ENCODE data around the gene C2orf74. TPM values are rescaled to one million over a fixed set of nuclear protein-coding genes. Genes with fewer than 3 reads are reported as not detected.

C2orf74 gene
- total RNA-seq, 1 experiment from 2014 or later, result 8.0 TPM

DNA sequence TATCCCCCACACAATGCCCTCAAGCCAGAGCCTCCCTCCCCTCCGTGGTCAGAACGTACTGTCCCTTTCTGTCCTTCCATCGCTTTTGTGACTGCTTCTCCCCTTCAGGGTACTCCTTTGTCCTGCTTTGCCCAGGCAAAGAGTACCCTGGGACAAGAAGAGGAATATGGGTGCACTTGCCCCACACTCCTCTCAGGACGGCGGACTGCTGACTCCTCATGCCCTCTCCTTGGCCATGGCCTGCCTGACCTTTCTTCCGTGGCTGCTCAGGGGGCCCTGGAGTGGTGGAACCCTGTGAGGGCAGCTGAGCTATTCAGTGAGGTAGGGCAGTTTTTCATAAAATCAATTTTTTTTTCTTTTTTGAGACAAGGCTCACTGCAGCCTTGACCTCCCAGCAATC is 18.7 kb downstream of the C2orf74 start:
- Histone ChIP-seq H3K79me2 (ENCODE audit: insufficient read depth, low read length) (no peaks in the 10 kb centered on the region), H3K79me1 (ENCODE audit: insufficient read depth, low read depth, low read length, poor library complexity, severe bottlenecking) (no peaks in the 10 kb centered on the region), H2AFZ (ENCODE audit: low read length) (no peak overlapping the region), H4K5ac (ENCODE audit: insufficient read length, low read depth, low read length) (no peak overlapping the region), H3K27me3 (ENCODE audit: insufficient read depth, low read length) (no peaks in the 10 kb centered on the region), H3K23me2 (ENCODE audit: insufficient read length, low read depth, low read length, poor library complexity, severe bottlenecking) (peaks cover 14% of the 10 kb centered on the region), H4K8ac (replicated peaks; ENCODE audit: insufficient read length, low read depth, low read length) (no peak overlapping the region), H3K18ac (ENCODE audit: insufficient read length, low read depth, low read length) (no peak overlapping the region), H3T11ph (ENCODE audit: low read length) (no peak overlapping the region), H2AK5ac (ENCODE audit: insufficient read length, low read length) (no peak overlapping the region), H3K27ac (ENCODE audit: insufficient read length, low read depth, low read length) (no peak overlapping the region), H2BK120ac (ENCODE audit: low read depth, low read length, poor library complexity, severe bottlenecking) (no peak overlapping the region), H2BK15ac (ENCODE audit: low read depth, low read length) (no peak overlapping the region), H4K91ac (ENCODE audit: insufficient read length, low read depth, low read length) (no peak overlapping the region), H3K9ac (ENCODE audit: extremely low read depth, insufficient read length, low read length) (no peak overlapping the region), H3K4me1 (ENCODE audit: insufficient read depth, low read length) (peaks cover 8% of the 10 kb centered on the region; the same call in 1 of the 2 replicates), H3K9me3 (ENCODE audit: control insufficient read depth, low read depth, low read length) (no peaks in the 10 kb centered on the region), H4K20me1 (ENCODE audit: control insufficient read depth, insufficient read depth, insufficient read length) (no peaks in the 10 kb centered on the region), H3K14ac (ENCODE audit: insufficient read depth, low read length) (no peak overlapping the region), H2BK12ac (ENCODE audit: insufficient read length, low read depth, low read length) (no peak overlapping the region), H3K23ac (ENCODE audit: insufficient read length, low read depth, low read length) (no peak overlapping the region), H3K4me2 (ENCODE audit: insufficient read depth, insufficient read length, low read length) (no peak overlapping the region), H2BK20ac (ENCODE audit: low read depth, low read length, poor library complexity, severe bottlenecking) (no peak overlapping the region), H3K4ac (ENCODE audit: low read depth, low read length) (no peak overlapping the region), H2BK5ac (ENCODE audit: insufficient read length, low read length) (no peak overlapping the region), H3K56ac (ENCODE audit: insufficient read length, low read depth, low read length) (no peak overlapping the region)
- Mint-ChIP-seq H3K9me3 (no peaks in the 10 kb centered on the region; a peak in 1 of 5 replicates), H3K4me3 (peak overlapping the region in 1 of 2 experiments; percentile 26; a peak in 1 of 5 replicates), H3K36me3 (ENCODE audit: insufficient read depth in 1 of 3, low read depth in 3 of 3) (peaks cover 45 to 63% (median 60%) of the 10 kb centered on the region in 3 experiments; a peak in 6 of 7 replicates), H3K27me3 (ENCODE audit: low read depth) (peaks cover 12% of the 10 kb centered on the region), H3K4me1 (peaks cover 44 to 45% of the 10 kb centered on the region in 2 experiments), H3K27ac (peak overlapping the region; percentile 35 to 94 (median 63); a peak in 3 of 7 replicates)
- TF ChIP-seq, protein P1, sequence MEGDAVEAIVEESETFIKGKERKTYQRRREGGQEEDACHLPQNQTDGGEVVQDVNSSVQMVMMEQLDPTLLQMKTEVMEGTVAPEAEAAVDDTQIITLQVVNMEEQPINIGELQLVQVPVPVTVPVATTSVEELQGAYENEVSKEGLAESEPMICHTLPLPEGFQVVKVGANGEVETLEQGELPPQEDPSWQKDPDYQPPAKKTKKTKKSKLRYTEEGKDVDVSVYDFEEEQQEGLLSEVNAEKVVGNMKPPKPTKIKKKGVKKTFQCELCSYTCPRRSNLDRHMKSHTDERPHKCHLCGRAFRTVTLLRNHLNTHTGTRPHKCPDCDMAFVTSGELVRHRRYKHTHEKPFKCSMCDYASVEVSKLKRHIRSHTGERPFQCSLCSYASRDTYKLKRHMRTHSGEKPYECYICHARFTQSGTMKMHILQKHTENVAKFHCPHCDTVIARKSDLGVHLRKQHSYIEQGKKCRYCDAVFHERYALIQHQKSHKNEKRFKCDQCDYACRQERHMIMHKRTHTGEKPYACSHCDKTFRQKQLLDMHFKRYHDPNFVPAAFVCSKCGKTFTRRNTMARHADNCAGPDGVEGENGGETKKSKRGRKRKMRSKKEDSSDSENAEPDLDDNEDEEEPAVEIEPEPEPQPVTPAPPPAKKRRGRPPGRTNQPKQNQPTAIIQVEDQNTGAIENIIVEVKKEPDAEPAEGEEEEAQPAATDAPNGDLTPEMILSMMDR (conservative IDR thresholded peaks at IDR 0.05), result no peak
- WGBS (ENCODE audit: extremely low coverage, insufficient read length, low lambda C conversion rate), result no CpG with 5 or more reads among the region's 6 CpGs
- no peak for DNase-seq

Measured in H9 (cell line).